Cardiac muscle cell (in vitro differentiated cells and primary cell): Measurements from ENCODE around the gene NHERF2. TPM values are rescaled to one million over a fixed set of nuclear protein-coding genes. Genes with fewer than 3 reads are reported as not detected.

ENCODE experiments used
- DNase-seq, 2 donors: peaks; one replicate each; pipeline versions ENCODE4 v3.0.0 to v3.0.0-alpha.2; 2010 to 2017; ENCODE audit warnings: low read depth in 1 of 2, low spot score in 1 of 2
- H3K27ac ChIP-seq: fragments of 200-600 bp; sonication (generic); 2 replicates; pipeline ENCODE4 v1.5.1; 2016
- H3K27me3 ChIP-seq: fragments of 200-600 bp; sonication (generic); 2 replicates; pipeline ENCODE4 v1.6.0; 2016; ENCODE audit warnings: control low read depth
- H3K36me3 ChIP-seq: fragments of 200-600 bp; sonication (generic); 2 replicates; pipeline ENCODE4 v1.5.1; 2016; ENCODE audit warnings: control low read depth
- H3K4me1 ChIP-seq: fragments of 200-600 bp; sonication (generic); 2 replicates; pipeline ENCODE4 v1.8.1; 2017; ENCODE audit warnings: low read depth, mild to moderate bottlenecking, mixed run types
- H3K4me3 ChIP-seq: fragments of 200-600 bp; sonication (generic); 2 replicates; pipeline ENCODE4 v1.5.1; 2016; ENCODE audit warnings: mild to moderate bottlenecking
- H3K9me3 ChIP-seq: fragments of 200-600 bp; sonication (generic); 2 replicates; pipeline ENCODE4 v1.5.1; 2017; ENCODE audit warnings: low read depth, mild to moderate bottlenecking, control low read depth
- CTCF ChIP-seq: IDR thresholded peaks from 2 replicates; pipeline ENCODE4 v1.5.1; 2012; ENCODE audit warnings: low read depth, mild to moderate bottlenecking, low read length
- polyA plus RNA-seq: library from polyadenylated mRNA; unstranded; fragments of >200 nt; fragmentation: Nextera tagmentation; extraction: Ambion mirVana; gene quantifications from 2 replicates; pipeline ENCODE4 v1.2.1, GENCODE V29; 2016
- total RNA-seq: library from RNA; depleted of rRNA; stranded (reverse); fragments of >200 nt; gene quantifications from 2 replicates; pipeline ENCODE4 v1.2.3, GENCODE V29; 2016

NHERF2 gene
- total and polyA plus RNA-seq, 2 experiments from 2014 or later = 34.7 to 37.4 TPM

GRCh38 chr16:2002406-2003230, 24.1 kb upstream of the NHERF2 start:
- H3K36me3 ChIP-seq = peaks cover 39% of the 10 kb centered on the region
- no peak overlapping the region for H3K27ac ChIP-seq

GRCh38 chr16:2003231-2003826, 23.4 kb upstream of the NHERF2 start:
- no peak for TF ChIP-seq CTCF
- Histone ChIP-seq H3K9me3 (no peaks in the 10 kb centered on the region), H3K36me3 (peaks cover 32% of the 10 kb centered on the region), H3K4me3 (no peak overlapping the region), H3K4me1 (peaks cover 14% of the 10 kb centered on the region), H3K27me3 (no peaks in the 10 kb centered on the region), H3K27ac (no peak overlapping the region)
- DNase-seq = no peak

More at GRCh38 chr16:2002406-2003230, 24.1 kb upstream of the NHERF2 start:
- DNase-seq = no peak
- Histone ChIP-seq H3K27me3 (no peaks in the 10 kb centered on the region), H3K9me3 (no peaks in the 10 kb centered on the region), H3K4me1 (peaks cover 11% of the 10 kb centered on the region), H3K4me3 (no peak overlapping the region)
- no peak for TF ChIP-seq CTCF

GRCh38 chr16:2003827-2004641, 22.7 kb upstream of the NHERF2 start:
- peak; percentile 88 to 97 for DNase-seq
- H3K4me3 ChIP-seq = no peak overlapping the region
- H3K4me1 ChIP-seq = peaks cover 18% of the 10 kb centered on the region
- H3K27me3 ChIP-seq = no peaks in the 10 kb centered on the region
- H3K36me3 ChIP-seq = peaks cover 31% of the 10 kb centered on the region
- no peaks in the 10 kb centered on the region for H3K9me3 ChIP-seq
- peak overlapping the region; percentile 10 for H3K27ac ChIP-seq
- peak; percentile 98 for TF ChIP-seq CTCF

- H3K27ac ChIP-seq = peak overlapping the region; percentile 10
- H3K27me3 ChIP-seq = no peaks in the 10 kb centered on the region
- DNase-seq = no peak
- TF ChIP-seq CTCF = no peak
- H3K4me3 ChIP-seq = no peak overlapping the region
- H3K9me3 ChIP-seq = no peaks in the 10 kb centered on the region
- H3K36me3 ChIP-seq = peaks cover 23% of the 10 kb centered on the region
- H3K4me1 ChIP-seq = peaks cover 18% of the 10 kb centered on the region
Measured at GRCh38 chr16:2004795-2005517, 21.7 kb upstream of the NHERF2 start.

- H3K27me3 ChIP-seq = no peaks in the 10 kb centered on the region
- DNase-seq = no peak
- TF ChIP-seq CTCF = no peak
- H3K27ac ChIP-seq = no peak overlapping the region
- H3K36me3 ChIP-seq = peaks cover 19% of the 10 kb centered on the region
- H3K9me3 ChIP-seq = no peaks in the 10 kb centered on the region
- H3K4me3 ChIP-seq = no peak overlapping the region
- H3K4me1 ChIP-seq = peaks cover 23% of the 10 kb centered on the region
Measured at GRCh38 chr16:2005646-2006045, 21.1 kb upstream of the NHERF2 start.
